HG03135 (cell line): Measurements from ENCODE around the gene PTPRM.

Experiments used
- ATAC-seq: cut with Tn5 transposase; IDR thresholded peaks from one replicate; pipeline ENCODE4 v1.9.1; 2021; ENCODE audit warnings: mild to moderate bottlenecking, moderate library complexity; ENCODE audit not compliant: unreplicated experiment

Gene PTPRM

DNA sequence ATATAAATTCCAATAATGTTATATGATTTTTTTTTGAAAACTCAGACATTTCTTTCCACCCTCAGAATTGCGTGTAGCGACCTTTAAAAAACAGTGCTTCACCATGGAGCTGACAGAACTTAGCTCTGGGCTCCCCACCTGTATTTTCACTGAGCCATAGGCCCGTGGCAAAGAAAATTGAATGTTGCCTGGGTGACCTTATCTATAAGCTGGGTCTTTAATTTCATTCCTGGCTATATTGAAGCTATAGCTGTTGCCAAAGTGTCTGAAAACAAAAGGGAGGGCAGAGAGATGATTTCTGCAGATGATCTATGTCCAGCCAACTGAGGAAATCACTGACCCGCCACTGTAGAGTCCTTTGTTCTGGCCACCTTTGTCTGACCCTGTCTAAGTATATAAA lies 411.7 kb downstream of the PTPRM start:
- no peak for ATAC-seq

DNA sequence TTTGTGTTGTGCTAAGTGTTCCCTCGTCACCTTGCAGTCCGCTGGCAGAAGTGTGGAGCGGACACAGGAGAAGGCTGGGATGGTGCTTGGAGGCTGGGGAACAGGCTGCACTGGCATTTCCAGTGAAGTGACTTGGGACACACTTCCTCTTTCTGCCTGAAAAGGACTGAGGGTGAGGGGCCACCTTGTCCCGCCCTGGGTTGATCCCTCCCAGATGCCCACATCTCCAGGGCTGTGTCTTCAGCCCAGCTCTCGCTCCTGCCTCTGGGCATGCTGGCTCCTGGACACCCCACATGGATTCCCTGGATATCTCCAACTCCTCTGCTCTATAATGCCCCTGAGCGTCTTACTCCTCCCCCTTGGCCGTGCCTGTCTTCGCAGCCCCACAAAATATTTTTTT lies 412.6 kb downstream of the PTPRM start:
- ATAC-seq, result no peak

DNA sequence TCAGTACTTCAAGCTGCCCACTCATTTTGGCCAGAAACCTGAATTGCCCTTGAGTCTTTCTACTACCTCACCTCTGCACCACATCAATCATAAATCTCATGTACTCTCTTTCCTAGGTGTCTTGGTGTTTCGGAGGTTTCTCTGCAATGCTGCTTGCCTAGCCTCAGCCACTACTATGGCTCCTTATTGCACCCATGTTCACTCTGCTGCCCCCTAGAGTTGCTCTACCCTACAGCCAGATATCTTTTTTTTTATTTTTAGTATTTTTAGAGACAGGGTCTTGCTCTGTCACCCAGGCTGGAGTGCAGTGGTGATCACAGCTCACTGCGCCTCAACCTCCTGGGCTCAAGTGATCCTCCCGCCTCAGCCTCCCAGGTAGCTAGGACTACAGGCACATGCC lies 413.0 kb downstream of the PTPRM start:
- ATAC-seq, result no peak

DNA sequence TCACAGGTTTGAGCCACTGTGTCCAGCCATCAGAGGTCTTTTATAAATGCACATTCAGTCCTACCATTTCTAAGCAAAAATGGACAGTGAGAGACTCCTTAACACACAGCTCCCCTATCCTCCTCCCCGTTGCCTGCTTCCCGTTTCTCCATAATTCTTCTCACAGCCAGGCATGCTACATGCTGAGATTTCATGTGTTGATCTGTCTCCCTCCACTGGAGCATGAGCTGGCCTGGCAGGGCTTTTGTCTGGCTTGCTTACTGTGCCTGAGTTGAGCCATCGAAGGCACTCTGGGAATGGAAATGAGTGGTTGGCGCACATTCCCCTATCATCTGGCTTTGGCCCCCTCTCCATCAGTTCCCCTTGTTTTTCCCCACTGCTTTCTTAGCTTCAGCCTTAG lies 413.5 kb downstream of the PTPRM start:
- no peak for ATAC-seq

DNA sequence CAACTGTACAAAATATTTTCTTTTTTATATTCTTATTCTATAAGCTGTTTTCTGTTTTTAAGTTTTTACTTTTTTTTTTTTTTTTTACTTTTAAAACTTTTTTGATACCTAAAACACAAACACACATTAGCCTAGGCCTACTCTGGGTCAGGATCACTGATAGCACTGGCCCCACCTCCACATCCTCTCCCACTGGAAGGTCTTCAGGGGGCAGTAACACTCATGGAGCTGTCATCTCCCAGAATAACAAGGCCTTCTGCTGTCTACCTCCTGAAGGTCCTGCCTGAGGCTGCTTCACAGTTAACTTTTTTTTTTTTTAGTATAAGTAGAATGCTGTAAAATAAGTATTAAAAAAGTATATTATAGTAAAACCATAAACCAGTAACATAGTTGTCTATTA lies 415.1 kb downstream of the PTPRM start:
- ATAC-seq, result no peak

DNA sequence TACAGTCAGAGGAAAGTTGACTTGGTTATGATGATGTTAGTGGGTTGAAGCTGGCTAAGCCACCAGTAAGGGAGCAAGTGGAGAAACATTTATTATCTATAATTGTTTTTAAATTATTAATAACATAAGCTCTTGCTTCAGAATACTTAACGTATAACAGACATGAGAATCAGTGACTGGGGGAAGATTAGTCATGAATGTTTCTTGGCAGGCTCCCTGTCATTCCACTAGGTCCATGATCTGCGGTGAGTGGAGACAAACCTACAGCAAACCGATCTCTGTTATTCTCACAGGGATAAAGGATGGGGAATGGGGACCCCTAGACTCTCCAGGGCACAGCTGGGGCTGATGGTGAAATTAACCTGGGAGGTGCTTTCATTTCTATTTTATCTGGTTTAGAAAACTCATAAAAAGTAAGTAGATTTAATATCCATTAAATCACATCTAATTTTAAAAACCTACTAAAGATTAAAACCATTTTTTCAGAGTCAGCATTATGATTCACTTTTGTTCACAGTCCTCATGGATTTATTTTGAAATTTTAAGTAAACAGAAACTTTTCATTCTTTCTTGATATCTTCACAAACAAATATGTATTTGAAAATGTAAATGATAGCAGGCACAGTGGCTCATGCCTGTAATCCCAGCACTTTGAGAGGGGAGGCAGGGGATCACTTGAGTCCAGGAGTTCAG lies 420.3 kb downstream of the PTPRM start:
- no peak for ATAC-seq

DNA sequence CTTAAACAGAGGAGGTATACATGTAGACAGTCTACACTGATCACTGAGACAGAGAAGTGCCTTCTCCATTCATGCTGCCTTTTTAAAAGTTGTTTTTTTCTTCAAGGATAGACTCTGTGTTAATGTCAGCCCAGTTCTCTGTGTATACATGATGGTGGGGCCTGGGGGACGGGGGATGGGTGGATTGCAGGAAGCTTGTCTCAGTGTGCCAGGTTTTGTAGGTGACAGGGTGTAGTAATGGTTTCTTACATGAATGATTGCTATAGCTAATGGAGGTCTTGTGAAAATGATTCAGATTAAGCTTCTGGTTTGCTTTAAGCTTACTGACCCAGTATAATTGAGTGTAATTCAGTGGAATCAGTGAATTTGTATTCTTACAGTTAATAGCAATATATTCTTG lies 423.6 kb downstream of the PTPRM start:
- ATAC-seq, result no peak

DNA sequence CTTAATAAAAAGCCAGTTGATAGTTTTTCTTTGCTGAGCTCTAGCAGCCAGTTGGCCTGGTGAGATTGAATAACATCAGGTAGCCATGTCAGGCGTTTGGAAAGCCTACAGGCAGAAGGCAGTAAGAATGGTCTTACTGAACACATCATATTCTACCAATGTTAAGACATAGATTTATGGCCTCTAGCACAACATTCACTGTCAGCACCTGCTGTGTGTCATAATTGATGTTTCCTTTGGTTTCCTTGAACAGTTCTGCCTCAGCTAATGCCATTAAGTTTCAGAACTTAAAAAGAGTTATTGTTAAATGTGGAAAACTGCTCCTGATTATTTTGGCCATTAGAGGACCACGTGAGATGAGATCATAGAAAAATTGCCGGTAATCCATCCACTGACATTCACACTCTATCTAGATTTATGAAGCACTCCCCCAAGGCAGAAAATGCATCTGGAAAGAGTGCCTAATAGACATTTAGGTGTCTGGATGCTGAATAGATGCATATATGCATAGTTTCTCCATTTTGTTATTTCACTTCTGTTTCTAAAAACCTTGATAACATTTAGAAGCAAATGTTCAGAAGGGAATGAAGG lies 434.7 kb downstream of the PTPRM start:
- no peak for ATAC-seq

DNA sequence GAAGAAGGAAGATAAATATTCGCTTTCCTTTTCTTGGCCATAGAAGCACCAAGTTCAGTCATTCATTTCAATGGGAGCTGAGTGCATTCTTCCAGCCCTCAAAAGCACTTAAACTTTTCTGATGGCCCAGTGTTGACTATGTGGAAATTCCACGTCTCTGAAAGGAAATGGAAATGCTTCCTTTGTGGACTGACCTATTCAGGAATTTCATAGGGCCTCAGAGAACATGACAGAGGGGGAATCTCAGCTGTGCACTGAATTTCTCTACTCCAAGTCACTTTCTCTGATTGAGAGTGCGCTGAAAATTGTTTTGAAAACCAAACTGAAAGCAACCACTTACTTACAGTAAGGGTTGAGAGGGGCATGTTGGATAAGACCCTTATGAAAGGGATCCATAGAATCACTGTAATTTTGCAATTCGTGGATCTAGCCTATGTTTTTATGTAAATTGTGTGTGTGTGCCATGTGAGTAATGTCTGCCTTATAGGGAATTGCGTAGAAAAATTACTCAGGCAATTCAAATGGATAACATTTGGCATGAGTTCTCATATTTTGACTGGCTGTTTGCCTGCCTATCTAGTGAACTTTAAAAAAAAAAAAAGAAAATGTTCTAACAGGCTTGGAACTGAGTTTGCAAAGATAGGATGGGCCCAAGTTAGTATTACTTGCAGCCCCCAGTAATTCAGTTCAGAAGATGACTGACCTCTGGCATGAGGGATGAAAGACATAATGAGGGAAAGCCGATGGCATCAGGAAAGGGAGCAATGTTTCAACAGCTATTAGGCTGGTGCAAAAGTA lies 437.0 kb downstream of the PTPRM start:
- no peak for ATAC-seq

DNA sequence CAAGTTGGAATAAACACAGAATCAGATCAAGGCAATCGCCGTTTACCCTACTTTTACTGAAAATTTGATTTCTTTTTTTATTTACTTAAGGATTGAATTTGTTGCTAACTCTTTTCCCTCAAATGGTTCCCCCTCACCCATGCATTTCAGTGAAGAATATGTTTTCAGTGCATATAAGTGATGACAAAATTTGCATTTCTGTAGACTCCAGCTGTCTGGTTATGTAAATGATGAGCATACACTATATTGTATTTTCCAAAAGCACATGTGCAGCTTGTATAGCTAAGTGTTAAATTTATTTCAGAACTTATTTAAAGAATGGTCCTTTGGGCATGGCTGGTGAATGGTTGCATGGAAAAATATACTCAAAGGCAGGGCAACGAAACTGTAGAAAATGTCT lies 437.7 kb downstream of the PTPRM start:
- ATAC-seq, result no peak

DNA sequence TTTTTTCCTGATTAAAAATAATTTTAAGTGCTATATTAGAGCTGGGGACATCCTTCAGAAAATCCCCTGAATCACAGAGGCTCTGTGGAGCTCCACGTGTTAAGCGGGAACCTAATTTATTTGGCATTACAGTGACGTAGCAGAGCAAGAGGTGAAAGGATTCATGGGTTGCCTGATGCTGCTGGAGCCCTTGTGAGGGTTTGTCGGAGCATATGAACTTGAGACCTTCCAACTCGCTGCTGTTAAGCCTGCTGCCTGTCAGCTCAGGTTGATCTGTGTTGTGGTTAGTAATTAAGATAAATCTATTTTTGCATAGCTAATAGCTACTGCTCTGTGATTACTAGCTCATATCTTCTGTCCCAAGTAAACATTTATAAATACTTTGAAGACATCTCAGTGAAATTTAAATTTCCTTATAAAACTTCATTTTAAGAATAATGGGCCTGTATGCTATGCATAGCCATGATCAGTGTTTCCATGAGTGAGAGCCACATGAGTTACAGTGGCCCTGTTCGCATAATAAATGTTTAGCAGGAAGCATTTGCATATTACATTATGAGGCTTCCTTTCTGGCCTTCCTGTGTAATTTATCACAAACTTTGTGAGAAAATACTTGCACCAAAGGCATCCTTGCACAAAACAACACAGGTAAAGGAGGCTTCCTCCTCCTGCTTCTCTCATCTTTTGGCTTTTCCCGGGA lies 438.9 kb downstream of the PTPRM start:
- no peak for ATAC-seq

DNA sequence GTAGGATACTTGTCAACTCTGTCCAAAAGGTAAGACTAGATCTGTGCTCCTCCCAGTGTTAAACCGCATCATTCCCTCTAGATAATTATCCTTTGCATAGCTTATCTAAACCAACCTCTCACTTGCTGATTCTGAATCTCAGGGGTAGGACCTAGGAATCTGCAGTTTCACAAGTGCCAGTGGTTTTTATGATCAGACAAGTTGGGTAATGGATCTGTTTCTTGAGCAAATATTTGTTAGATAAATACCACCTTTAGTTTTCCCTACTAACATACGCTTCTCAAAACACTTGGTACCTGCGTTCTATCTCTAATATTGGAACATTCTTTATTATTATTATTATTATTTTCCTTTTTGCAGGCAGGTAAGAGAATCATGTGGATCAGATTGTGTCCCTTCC lies 439.9 kb downstream of the PTPRM start:
- no peak for ATAC-seq

DNA sequence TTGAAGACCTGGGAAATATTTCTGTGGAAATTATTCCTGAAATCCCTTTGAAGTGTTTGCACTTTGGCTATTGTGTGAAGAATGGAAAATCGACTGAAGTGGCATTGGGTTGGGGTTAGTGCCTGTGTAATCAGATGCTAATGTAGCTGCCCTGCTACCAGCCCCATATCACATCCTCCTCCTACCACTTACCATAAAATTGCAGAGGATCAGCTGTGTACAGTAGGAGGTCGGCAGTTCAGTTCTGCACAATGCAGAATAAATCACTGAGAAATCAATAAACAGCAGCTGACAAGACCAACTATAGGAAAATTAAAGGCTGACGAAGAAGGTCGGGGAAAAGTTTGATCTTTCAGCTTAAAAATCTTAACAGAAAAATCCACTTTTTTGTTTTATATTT lies 440.9 kb downstream of the PTPRM start:
- no peak for ATAC-seq

DNA sequence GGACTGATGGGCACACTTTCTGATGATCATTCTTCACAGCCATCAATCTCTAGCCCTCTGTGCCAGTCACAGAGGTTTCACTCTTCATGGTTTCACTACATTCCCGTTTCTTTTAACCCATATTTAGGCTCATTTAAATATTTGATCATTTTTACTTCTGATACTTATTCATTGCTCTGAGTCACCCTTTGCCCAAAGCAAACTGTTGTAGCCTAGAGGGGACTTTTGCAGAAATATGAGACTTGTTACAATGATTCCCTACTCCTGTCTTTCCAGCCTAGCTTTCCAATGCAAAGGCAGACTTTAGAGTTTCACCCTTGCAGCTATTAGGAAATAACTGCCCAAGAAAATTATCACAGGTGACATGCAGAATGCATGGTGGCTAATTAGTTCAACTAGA lies 444.2 kb downstream of the PTPRM start:
- ATAC-seq, result no peak

DNA sequence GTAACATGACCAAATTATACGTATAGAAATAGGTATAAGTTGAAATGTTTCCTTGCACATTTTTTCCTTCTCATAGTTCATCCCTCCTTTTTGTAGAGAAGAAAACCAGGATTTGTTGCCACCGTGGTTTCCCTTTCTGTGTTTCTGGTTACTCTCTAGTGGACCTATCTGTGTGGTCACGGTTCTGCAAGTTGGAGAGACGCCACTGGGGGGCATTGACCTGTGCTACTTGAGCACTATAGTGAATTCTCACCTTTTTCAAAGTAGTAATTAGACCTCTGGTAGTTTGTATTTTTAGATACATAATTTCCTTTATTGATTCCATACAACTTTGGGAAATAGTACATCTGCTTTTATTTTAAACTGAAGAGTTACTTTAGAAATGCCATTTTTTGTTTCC lies 444.8 kb downstream of the PTPRM start:
- ATAC-seq, result no peak

DNA sequence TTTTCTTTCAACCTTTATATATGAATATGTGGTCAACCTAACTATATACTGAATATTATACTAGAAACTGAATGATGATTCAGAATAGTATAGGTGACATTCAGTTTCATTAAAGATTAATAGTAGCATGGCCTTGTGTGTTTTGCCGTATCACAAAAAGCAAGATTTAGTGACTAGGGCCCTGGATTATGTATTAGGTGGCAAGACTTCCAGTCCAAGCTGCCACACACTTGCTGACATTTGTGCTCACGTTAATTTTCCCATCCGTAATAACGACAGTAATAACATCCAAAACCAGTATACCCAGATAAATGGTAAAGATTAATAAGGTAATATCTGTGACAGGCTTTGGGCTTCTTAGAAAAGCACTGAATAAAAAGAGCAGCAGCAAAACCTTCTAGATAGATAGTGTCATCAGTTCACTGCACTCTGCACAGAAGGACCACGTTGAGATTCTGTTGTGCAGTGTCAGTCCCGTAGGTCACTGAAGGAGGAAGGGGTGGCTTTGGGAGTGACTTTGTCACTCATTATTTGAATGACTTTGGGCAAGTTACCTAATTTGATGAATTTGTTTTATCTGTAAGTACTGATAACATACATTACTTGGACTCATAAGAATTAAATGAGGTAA lies 451.7 kb downstream of the PTPRM start:
- no peak for ATAC-seq

DNA sequence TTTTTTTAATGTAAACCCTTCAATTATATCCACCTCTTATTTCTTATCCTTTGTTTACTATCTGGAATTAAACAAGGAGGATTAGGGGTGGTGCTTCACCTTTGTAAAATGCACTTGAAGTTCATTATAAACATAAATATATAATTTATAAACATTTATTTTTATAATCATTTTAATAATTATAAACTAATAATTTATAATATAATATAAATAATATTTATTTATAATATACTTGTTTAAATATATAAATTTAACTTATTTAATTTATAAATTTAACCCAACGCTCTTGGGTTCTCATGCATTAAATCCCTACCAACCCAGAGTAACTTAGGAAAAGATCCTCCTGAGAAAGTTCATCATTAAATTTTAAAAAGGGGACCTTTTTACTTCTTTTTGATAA lies 452.5 kb downstream of the PTPRM start:
- ATAC-seq, result no peak

DNA sequence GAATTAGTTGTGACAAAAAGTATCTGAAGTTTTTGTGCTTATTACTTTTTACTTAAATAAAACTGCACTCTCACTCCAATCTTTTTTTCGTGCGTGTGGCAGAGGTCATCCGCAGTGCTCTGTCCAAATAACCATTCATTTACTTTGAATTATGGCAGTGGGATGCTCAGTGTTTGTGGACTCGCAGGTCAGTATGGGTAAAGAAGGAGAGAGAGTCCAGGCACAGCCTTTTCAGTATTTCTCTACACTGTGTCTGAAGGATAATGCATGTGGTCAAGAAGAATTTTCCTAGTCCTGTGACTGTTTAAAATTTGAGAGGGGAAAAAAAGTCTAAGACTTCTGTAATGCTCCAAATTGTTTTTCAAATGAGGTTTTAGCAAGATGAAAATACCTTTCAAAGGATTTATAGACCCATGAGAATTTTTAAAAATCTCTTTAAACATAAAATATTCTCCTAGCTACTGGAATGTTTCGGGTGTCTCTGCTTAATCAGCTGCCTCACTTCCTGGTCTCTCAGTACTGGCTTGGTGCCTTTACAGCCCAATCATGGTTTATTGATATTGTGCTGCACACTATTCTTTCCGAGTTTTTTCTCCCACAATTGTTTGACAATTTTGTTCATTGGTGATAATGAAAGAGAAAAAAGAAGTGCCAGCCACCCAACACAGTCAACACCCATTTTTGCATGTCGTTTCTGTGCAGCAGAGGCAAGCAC lies 453.2 kb downstream of the PTPRM start:
- ATAC-seq, result no peak

DNA sequence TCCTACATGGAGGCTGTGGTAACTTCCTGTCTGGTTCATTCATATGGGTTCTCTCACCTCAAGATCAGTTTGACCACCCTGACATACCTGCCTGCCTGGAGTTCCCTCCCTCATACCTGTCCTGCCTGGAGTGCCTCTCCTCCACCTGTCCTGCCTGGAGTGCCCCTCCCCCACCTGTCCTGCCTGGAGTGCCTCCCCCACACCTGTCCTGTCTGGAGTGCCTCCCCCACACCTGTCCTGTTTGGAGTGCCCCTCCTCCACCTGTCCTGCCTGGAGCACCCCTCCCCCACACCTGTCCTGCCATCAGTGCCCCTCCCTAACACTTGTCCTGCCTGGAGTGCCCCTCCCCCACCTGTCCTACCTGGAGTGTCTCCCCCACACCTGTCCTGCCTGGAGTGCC lies 461.9 kb downstream of the PTPRM start:
- no peak for ATAC-seq

DNA sequence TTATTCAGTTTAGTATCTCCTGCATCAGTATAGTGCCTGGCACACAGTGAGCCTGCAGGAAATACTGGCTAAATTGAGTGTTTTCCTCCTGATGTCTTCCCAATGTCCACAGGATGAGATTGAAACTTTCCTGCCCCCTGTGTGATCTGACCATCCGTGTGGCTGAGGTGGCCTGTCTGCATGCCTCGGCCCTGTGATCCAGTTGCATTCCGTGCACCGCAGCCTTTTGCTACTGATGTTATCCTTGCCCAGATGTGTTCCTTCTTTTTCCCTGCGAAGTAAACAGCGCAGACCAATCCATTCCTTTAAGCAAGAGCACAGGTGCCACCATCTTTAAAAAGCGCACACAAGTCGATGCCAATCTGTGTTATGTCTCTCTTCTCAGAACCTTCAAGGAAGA lies 462.6 kb downstream of the PTPRM start:
- no peak for ATAC-seq

DNA sequence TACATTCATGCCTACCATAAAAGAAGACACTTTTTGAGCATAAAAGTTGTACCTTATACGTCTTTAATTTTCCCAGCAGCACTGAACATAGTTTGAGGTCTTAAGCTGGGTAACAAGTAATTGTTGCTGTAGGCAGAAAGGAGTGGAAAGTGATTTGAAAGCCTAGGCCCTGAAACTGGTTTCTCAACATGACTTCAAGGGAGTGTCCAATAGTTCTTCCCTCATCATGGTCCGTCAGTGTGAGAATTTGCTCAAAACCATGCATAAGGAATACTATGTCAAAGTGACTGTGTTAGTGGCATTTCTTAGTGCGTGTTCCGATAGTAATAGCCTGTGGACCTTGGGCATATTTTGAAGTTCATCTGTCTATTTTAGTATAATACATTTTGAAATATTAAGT lies 463.1 kb downstream of the PTPRM start:
- ATAC-seq, result no peak
